Stimulated activated naive CD8-positive, alpha-beta T cell treated with anti-CD3 and anti-CD28 coated beads, Interleukin-15, amount 100 ng/mL, for 72 hours (primary cell): ENCODE data around the gene KDM7A.

Experiments used
- ATAC-seq: fragments of 150-1000 bp; cut with Tn5 transposase; 2 replicates; pipeline ENCODE4 v1.10.0; 2021; ENCODE audit warnings: mild to moderate bottlenecking, moderate library complexity
- DNase-seq, 2 donors: peaks; one replicate each; pipeline ENCODE4 v3.0.0; 2021 to 2022
- H3K27ac Mint-ChIP-seq, 2 donors: one replicate each; pipeline ENCODE4 v1.8.0; 2022; ENCODE audit warnings: mild to moderate bottlenecking in 2 of 2, mixed read lengths in 2 of 2, moderate library complexity in 2 of 2
- H3K27me3 Mint-ChIP-seq: one replicate; pipeline ENCODE4 v1.8.0; 2022; ENCODE audit warnings: mixed read lengths
- H3K4me1 Mint-ChIP-seq: one replicate; pipeline ENCODE4 v1.8.0; 2022; ENCODE audit warnings: mild to moderate bottlenecking, mixed read lengths
- H3K4me3 Mint-ChIP-seq, 2 donors: one replicate each; pipeline ENCODE4 v1.8.0; 2022; ENCODE audit warnings: mild to moderate bottlenecking in 2 of 2, mixed read lengths in 2 of 2, moderate library complexity in 1 of 2
- H3K9me3 Mint-ChIP-seq, 2 donors: one replicate each; pipeline ENCODE4 v1.8.0; 2022; ENCODE audit warnings: mixed read lengths in 2 of 2

Gene KDM7A

DNA sequence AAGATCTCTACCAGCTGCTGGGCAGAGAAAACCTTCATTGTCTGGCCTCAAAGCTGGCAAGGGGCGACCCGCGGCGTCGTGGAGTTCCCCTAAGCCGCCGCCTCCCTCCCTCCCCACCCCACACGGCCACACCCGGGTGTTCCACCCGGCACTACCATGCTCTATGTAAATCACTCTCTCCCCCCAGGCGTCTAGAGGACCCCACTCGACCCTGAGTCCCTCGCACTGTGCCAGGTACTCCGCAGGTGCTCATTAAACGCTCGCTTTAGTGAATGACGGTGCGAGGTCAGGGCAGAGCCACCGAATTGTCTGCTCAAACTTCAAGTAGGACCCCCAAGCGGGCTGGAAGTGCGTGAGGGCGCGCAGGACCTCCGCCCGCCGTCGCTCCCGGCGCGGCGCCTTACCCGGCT is 114.7 kb downstream of the KDM7A start:
- H3K4me3 Mint-ChIP-seq, result peak overlapping the region; percentile 93 to 94
- no peaks in the 10 kb centered on the region for H3K27me3 Mint-ChIP-seq
- peak overlapping the region; percentile 71 to 96 for H3K27ac Mint-ChIP-seq
- peaks cover 12 to 18% of the 10 kb centered on the region in 2 donors for H3K9me3 Mint-ChIP-seq
- ATAC-seq (peak; percentile 72), DNase-seq (peak in 1 of 2 donors; percentile 47)
- H3K4me1 Mint-ChIP-seq, result peaks cover 58% of the 10 kb centered on the region

DNA sequence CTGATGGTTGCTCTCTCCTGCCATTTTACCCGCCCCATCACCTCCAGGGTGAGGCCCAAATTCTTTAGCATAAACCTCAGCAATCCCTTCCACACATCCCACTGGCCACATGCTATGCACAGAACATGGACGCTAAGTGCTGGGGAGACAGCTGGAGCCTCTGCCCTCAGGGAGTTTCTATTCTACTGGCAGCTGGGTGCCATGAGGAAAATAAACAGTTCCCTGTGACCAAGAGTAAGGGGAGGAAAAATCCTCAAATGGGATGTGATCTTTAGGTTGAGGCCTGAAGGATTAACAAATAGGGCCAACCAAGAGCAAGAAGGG is 115.2 kb downstream of the KDM7A start:
- H3K9me3 Mint-ChIP-seq, result peaks cover 7 to 12% of the 10 kb centered on the region in 2 donors
- peaks cover 62% of the 10 kb centered on the region for H3K4me1 Mint-ChIP-seq
- ATAC-seq (no peak), DNase-seq (no peak)
- H3K27me3 Mint-ChIP-seq, result no peaks in the 10 kb centered on the region
- no peak overlapping the region for H3K27ac Mint-ChIP-seq
- H3K4me3 Mint-ChIP-seq, result peak overlapping the region; percentile 93 to 94

DNA sequence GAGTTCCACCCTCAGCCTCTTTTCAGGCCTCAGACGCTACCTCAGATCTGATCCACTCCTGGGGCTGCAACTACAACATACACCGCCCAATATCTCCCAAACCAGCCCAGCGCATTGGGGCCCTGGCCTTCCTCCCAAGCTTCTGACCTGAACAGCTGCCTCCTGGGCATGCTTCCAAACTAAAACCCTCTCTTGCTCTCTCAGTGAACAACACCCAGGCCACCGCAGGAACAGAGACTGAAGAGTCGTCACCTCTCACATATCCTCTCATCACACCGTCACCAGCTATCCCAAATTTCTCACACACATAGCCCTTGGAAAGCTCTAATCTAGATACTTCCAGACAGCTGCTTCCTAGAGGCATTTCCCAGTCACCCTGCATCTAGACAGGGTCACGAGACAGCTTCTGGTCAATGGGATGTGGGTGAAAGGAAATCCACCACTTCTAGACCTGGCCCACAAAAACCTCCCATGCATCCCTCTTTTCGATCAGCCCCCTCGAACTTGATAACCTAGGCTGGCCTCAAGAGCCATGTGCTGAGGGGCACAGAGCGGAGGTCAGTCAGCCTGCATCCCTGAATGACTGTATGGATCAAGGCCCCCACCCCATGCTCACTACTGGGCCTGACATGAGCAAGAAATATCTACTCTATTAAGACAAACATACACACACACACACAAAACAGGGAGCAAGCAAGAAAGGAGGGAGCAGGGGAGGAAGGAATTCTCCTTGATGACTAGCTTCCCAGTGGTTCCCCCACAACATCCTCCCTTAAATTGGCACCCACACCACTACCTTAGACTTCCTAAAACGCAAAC is 115.8 kb downstream of the KDM7A start:
- no peak for ATAC-seq
- peaks cover 66% of the 10 kb centered on the region for H3K4me1 Mint-ChIP-seq
- H3K27ac Mint-ChIP-seq, result no peak overlapping the region
- DNase-seq, result no peak
- peak overlapping the region; percentile 93 to 94 for H3K4me3 Mint-ChIP-seq
- no peaks in the 10 kb centered on the region for H3K27me3 Mint-ChIP-seq
- peaks cover 5 to 6% of the 10 kb centered on the region in 2 donors for H3K9me3 Mint-ChIP-seq

DNA sequence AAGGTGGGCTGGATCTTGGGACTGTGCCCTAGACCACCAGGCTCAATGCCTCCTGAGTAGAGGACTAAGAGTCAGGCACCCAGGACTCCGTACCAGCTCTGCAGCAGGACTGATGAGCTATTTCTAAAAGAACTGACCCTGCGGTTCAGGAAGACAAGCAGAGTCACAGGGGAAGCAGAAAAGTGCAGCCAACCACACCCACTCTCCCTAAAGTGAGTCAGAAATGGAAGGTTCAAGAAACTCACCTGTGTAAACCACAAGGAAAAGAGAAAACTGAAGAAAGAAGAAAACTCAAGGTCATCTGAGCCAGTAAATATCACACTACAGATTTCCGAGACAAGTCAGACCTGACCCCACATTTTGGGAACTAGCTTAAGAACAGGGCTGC is 116.5 kb downstream of the KDM7A start:
- H3K9me3 Mint-ChIP-seq, result no peaks in the 10 kb centered on the region
- peak overlapping the region in 1 of 2 donors; percentile 70 for H3K27ac Mint-ChIP-seq
- peaks cover 72% of the 10 kb centered on the region for H3K4me1 Mint-ChIP-seq
- DNase-seq (no peak), ATAC-seq (no peak)
- H3K27me3 Mint-ChIP-seq, result no peaks in the 10 kb centered on the region
- peak overlapping the region; percentile 56 to 94 for H3K4me3 Mint-ChIP-seq

DNA sequence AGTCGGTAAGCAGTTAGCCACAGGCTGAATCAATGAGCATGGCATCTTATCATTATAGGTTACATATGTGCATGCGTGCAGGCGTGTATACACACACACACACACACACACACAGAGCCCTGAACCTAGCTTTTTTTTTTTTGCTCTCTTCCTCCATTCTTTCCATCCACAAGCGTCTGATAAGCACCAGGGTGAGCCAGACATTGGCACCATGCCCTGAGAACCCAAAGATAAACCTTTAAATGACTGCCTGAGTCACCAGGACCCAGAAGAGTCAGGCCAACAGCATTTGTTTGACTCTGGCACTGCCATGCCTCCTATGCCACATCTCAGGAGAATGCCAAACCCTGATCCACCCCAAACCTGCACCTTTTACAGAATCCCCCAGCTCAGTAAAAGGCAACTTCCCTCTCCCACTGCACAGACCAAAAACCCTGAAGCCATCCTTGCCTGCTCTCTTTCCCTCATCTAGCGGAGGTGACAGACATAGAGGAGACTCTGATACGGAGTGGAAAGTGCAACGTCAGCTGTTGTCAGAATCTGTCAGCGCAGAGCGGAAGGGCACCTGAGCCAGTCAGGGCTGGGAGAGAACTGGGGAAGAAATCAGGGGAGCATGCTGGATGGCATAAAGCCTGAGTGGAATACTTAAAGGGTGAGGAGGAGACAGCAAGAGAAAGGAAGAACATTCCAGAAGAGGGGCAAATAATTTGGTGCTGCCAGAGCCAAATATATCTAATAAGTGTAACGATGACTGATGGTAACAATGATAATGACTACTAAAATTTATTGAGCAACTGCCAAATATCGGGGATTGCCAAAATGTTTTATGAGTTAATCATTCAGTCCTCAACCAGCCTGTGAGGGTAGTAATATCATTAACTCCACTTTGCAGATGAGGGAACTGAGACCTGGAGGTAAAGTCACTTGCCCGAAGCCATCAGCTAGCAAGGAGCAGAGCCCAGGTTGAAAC is 117.2 kb downstream of the KDM7A start:
- Mint-ChIP-seq H3K9me3 (no peaks in the 10 kb centered on the region), H3K4me3 (peak overlapping the region; percentile 19 to 94), H3K4me1 (peaks cover 77% of the 10 kb centered on the region), H3K27ac (no peak overlapping the region), H3K27me3 (no peaks in the 10 kb centered on the region)
- DNase-seq (no peak), ATAC-seq (no peak)

DNA sequence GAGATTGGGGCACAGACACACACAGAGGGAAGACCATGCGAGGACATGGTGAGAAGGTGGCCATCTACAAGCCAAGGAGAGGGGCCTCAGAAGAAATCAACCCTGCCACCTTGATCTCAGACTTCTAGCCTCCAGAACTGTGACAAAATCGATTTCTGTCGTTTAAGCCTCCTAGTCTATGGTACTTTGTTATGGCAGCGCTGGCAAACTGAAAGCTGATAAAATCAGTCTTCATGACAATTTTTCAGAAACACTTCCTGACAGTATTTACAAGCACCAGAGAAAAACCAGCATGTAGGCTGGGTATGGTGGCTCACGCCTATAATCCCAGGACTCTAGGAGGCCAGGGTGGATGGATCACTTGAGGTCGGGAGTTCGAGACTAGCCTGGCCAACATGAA is 118.3 kb downstream of the KDM7A start:
- no peaks in the 10 kb centered on the region for H3K27me3 Mint-ChIP-seq
- ATAC-seq (no peak), DNase-seq (no peak)
- no peak overlapping the region for H3K27ac Mint-ChIP-seq
- peaks cover 81% of the 10 kb centered on the region for H3K4me1 Mint-ChIP-seq
- no peaks in the 10 kb centered on the region for H3K9me3 Mint-ChIP-seq
- H3K4me3 Mint-ChIP-seq, result no peak overlapping the region

DNA sequence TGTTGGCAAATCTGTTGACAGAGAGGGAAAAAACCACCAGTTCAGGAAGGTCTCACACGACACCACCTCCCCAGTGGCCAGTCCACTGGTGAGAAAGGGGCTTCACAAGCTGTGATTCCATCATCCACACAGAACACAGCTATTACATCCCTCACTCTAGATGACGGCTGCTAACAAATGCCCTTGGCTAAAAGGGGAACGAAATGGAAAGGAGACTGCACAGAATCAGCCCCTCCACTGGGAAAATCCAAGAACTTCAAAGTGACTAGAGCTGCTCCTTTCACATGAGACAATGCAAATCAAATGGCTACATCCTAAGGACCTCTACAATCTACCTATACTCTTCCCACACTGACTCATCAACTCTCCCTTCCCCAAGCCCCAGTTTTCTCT is 119.6 kb downstream of the KDM7A start:
- DNase-seq (no peak), ATAC-seq (no peak)
- peaks cover 83% of the 10 kb centered on the region for H3K4me1 Mint-ChIP-seq
- no peaks in the 10 kb centered on the region for H3K9me3 Mint-ChIP-seq
- H3K4me3 Mint-ChIP-seq, result no peak overlapping the region
- H3K27me3 Mint-ChIP-seq, result no peaks in the 10 kb centered on the region
- H3K27ac Mint-ChIP-seq, result no peak overlapping the region

DNA sequence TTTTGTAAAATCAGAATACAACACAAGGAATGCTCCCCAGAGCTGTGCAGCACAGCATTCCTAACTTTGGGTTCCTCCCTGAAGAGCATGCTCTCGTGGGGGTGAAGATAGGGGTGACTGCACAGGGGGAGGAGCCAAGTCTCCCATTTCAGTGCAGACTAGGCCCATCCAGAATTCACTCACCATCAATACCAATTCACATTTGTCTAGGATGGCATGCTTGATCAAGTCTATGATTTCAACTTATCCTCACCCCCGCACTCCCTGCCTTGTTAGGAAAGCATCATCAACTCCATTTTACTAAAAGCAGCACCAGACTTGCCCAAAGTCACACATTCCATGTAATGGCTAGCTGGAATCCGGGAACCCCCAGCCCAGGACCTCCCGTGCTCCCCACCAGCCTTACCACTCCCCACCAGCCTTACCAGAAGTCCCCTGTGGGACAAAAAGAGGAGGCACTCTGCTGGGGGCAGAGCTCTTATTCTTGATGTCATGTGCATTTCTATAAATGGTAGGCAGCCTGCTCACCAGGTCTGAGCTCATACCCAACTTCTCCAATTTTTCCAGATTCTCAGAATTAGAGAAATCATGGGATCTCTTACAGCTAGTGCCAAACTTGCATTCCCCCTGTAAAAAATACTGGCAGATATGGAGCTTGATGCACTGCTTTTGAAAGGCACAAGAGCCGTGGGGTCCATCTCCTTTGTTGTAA is 120.2 kb downstream of the KDM7A start:
- Mint-ChIP-seq H3K4me1 (peaks cover 78% of the 10 kb centered on the region), H3K27me3 (no peaks in the 10 kb centered on the region), H3K9me3 (no peaks in the 10 kb centered on the region), H3K4me3 (peak overlapping the region in 1 of 2 donors; percentile 48), H3K27ac (no peak overlapping the region)
- DNase-seq, result no peak
- ATAC-seq, result no peak

DNA sequence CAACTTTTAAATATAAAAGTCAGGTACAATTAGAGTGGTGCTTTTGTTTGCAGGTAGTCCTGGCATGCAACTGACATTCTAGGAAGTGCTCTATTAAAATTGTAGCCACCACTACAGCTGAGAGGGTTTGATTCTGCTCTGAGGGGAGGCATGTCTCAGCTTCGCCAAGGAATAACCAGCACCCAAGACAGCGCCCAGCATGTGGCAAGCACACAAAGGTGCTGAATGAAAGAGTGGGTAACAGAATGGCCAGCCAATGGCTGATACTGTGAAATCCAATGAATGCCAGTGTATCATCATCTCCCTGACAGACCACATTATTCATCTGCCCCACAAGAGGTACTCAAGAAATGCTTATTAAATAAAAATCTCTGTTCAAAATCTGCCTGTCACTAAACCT is 121.0 kb downstream of the KDM7A start:
- H3K4me3 Mint-ChIP-seq, result no peak overlapping the region
- H3K27ac Mint-ChIP-seq, result no peak overlapping the region
- DNase-seq, result no peak
- H3K27me3 Mint-ChIP-seq, result no peaks in the 10 kb centered on the region
- no peak for ATAC-seq
- H3K9me3 Mint-ChIP-seq, result no peaks in the 10 kb centered on the region
- peaks cover 71% of the 10 kb centered on the region for H3K4me1 Mint-ChIP-seq

DNA sequence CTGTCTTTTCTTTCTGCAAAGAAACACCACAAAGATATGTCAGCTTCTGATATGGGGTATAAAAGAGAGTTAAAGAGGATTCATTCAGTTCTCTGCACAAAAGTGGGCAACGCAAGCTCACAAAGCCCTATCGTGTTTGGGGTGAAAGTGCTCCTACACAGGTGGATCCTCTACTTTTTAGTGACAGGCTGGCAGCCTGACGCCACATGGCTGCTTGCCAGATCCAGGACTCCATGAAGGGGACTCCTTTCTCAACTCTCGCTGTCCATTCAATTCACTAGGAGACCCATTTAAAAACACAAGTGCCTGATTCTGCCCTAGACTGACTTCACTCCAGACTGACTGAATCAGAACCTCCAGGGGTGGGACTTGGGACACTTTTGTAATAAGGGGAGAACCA is 122.0 kb downstream of the KDM7A start:
- Mint-ChIP-seq H3K4me1 (peaks cover 71% of the 10 kb centered on the region), H3K9me3 (no peaks in the 10 kb centered on the region), H3K4me3 (no peak overlapping the region), H3K27ac (no peak overlapping the region), H3K27me3 (no peaks in the 10 kb centered on the region)
- DNase-seq (no peak), ATAC-seq (no peak)

DNA sequence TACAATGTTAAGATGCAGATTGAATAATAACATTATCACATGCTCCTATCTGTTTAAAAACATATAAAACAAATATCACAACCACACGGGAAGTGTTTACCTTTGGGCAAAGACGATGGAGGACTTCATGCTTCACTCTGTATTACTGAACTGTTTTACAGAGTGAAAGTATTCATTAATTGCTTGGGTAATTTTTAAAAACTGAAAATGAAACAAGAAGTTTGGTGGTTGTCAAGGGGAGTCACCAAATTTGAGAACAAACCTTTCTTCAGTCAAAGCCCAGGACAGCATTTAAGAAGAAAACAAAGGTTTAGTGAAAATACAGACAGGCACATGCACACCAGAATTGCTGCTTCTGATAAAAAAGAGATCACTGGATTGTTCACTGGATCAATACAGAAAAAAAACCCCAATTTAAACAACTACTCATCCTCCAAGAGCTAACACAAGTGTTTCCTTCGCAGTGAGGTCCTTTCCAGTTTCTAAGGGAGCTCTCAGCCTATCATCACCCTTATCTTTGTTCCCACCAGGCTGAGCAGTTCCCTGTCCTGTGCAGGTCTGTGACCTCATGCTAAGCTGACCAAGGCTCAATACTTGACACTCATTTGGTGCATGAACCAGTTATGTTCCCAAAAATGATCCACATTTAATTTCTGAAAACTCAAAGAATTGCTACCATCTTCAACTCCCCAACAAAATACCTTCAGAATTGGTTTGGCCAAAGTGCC is 122.8 kb downstream of the KDM7A start:
- ATAC-seq (no peak), DNase-seq (no peak)
- Mint-ChIP-seq H3K27ac (no peak overlapping the region), H3K27me3 (no peaks in the 10 kb centered on the region), H3K4me3 (peak overlapping the region; percentile 23 to 46), H3K4me1 (peaks cover 68% of the 10 kb centered on the region), H3K9me3 (no peaks in the 10 kb centered on the region)

DNA sequence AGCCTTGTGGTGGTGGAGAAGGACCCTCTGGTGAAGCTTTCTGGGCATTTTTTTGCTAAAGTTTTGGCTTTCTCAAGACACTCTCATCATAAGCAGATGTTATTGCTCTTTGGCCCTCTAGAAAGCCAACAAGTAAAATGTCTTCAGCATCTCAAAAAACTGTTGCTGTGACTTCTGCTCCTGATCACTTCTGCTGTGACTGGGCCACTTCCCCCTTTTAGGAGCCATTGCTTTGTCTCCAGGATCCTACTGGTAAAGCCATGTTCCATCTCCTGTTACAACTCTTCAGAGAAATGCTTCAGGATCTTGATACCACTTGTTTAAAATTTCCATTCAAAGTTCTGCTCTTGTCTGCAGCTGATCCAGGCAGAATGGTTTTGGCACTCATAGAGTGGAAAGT is 125.0 kb downstream of the KDM7A start:
- Mint-ChIP-seq H3K4me3 (no peak overlapping the region), H3K9me3 (no peaks in the 10 kb centered on the region), H3K27me3 (no peaks in the 10 kb centered on the region), H3K27ac (no peak overlapping the region), H3K4me1 (peaks cover 50% of the 10 kb centered on the region)
- ATAC-seq (no peak), DNase-seq (no peak)

DNA sequence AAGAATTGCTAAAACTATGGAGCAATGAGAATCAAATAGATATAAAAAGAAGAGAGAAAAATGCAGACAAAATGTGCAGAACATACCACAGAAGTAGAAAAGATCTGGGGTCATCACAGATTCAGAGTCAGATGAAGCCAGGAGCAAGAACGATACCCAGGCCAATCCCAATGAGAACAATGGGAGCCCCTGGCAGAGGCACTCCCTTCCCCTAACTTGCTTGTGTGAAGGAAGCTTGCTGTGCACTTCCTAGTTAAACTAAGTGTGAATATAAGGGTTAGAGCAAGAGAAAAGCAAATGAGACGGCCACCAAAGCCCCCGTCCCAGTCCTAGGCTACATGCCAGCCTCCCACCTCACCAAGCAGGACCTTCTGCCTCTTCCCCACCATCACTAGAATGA is 126.7 kb downstream of the KDM7A start:
- DNase-seq, result no peak
- no peak overlapping the region for H3K4me3 Mint-ChIP-seq
- H3K27me3 Mint-ChIP-seq, result no peaks in the 10 kb centered on the region
- no peak for ATAC-seq
- H3K9me3 Mint-ChIP-seq, result no peaks in the 10 kb centered on the region
- no peak overlapping the region for H3K27ac Mint-ChIP-seq
- peaks cover 37% of the 10 kb centered on the region for H3K4me1 Mint-ChIP-seq

DNA sequence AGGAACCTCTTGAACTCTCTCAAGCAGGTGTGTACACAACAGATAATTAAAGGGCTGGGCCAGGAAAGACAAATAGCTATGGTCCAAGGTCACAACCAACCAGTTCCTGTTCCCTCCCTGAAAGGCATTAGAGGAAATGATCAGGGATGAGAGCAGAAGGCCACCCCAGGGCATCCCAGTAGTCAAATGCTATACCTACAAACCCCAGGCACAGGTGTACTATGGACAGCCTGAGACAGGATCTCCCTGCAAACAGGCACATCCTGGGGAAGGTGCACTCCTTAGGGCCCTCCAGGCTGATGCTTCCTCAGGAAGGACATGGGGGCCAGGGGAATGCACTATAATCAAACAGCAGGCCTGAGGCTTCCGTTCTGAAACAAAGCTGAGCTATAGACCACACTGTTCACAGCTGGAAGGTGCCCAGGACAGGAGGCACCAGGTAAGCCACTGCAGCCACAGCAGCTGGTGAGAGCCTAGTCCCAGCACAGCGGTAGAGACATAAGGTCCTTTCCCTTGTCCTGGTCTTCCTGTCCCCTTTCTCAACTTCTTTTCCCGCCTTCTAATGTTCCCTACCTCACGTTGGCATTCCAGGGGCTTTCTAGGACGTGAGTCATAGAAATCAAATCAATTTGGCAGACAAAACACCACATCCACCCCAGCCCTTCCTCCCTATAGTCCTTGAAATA is 127.3 kb downstream of the KDM7A start:
- peaks cover 32% of the 10 kb centered on the region for H3K4me1 Mint-ChIP-seq
- H3K9me3 Mint-ChIP-seq, result no peaks in the 10 kb centered on the region
- no peak for DNase-seq
- no peaks in the 10 kb centered on the region for H3K27me3 Mint-ChIP-seq
- no peak for ATAC-seq
- H3K27ac Mint-ChIP-seq, result no peak overlapping the region
- H3K4me3 Mint-ChIP-seq, result no peak overlapping the region

DNA sequence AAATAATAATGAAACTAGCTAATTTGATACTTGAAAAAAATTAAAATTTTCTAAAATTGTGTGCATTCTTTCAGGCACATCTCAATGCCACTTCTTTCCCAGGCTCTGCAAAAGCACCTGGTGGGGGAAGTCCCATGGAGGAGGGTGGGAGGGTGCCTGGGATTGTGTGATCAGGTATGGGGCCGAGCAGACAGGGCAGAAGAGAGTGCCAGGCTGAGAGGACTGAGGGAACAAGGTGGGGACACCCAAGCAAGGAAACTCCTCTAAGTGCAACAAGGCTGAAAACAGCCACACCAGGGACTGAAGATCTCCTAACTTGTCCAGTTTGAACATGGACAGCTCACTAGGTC is 127.8 kb downstream of the KDM7A start:
- peaks cover 27% of the 10 kb centered on the region for H3K4me1 Mint-ChIP-seq
- DNase-seq (no peak), ATAC-seq (no peak)
- H3K27me3 Mint-ChIP-seq, result no peaks in the 10 kb centered on the region
- no peak overlapping the region for H3K27ac Mint-ChIP-seq
- no peaks in the 10 kb centered on the region for H3K9me3 Mint-ChIP-seq
- no peak overlapping the region for H3K4me3 Mint-ChIP-seq
